GM18867 (cell line): ENCODE data around the gene POLR2J3.
"Not testable (repeated sequence)": the region's sequence is repeated elsewhere in the genome, so short reads cannot be mapped to it uniquely, and the experiment has no call there.

Experiments used
- ATAC-seq: cut with Tn5 transposase; IDR thresholded peaks from one replicate; pipeline ENCODE4 v1.9.1; 2021; ENCODE audit warnings: mild to moderate bottlenecking, moderate library complexity; ENCODE audit not compliant: unreplicated experiment

POLR2J3 gene

DNA sequence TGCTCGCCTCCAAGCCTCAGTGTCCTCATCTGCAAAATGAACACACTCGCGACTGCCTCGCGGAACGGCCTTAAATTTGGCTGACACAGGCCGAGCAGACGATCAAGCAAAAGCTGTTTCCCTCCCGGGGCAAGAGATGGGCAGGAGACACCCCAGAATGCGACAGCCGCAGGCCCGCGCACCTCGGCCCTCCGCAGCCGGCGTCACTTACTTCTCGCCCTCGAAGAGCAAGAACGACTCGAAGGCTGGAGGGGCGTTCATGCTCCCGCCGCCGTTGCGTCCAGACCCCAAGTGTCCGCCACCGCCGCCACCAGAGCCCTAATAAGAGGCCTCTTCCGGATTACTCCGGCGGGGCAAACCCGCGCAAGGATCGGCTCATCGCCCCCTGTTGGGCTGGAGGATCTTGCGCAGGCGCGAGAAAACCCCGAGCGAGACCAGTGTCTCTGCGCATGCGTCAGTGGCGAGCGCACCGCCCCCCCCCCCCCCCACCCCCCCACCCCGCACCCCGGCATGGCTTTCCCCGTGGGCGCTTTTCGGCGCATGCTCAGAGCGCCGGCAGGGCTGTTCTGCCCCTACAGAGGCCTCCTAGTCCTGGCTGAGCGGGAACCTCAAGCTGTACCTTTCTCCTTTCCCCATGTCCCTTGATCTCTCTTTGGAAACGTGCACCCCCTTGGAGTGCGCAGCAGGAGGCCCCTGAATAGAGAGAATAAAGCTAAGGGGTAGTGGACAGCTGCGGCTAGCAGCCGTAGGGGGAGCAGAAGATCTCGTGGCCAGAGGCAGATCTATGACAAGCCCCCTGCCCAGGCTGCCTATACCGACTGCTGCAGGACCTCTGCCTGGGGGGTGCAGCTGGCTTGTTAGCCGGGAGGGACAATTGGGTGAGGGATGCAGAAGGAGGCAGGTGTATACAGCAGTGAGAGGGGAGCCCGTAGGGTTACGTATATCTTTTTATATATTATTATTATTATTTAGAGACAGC, at the start of gene POLR2J3:
POLR2J3 (minus strand) TSS at position 323 of the 979 bp plus-strand sequence; CDS start at position 261, 62 bp downstream.
- peak; percentile 91 for ATAC-seq

DNA sequence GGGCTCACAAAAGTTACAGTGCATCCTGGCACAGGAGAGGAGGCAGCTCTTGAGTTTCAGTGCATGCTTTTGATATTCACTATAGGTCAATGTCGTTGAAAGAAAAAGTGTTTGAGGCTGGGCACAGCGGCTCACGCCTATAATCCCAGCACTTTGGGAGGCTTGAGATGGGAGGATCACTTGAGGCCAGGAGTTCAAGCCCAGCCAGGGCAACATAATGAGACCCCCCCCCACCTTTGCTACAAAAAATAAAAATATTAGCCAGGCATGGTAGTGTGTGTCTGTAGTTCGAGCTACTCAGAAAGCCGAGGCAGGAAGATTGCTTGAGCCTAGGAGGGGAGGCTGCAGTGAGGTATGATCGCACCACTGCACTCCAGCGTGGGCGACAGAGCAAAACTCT, 45.7 kb upstream of the POLR2J3 start:
- not testable (repeated sequence) for ATAC-seq

DNA sequence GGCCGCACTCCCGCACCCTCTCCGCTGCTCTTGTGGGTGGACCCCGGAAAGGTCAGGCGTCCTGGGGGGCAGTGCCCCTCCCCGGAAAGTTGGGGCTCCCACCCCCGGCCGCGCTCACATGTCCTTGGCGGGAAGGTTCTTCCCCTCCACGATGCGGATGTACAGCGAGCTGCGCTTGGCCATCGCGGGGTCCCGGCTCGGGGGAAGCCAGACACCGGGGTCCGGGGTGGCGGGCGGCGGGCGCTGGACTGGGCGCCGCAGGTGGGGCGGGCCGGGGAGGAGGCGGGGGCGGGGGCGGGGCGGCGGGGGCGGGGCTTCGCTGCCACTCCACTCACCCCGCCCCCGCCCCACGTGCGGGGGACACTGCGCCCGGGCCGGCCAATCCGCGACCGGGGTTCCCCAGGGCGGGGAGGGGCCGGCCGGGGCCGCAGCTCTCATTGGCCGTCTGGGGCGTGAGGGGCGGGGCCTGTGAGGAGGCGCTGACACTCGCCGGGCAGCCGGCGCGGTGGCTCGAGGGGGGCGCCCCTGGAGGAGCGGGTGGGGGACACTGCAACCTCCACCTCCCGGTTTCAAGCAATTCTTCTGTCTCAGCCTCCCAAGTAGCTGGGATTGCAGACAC, 44.2 kb upstream of the POLR2J3 start, which contains the start of gene RASA4:
RASA4 (minus strand) TSS at position 250 of the 619 bp plus-strand sequence; CDS start at position 183, 67 bp downstream.
- ATAC-seq: peak; percentile 77

DNA sequence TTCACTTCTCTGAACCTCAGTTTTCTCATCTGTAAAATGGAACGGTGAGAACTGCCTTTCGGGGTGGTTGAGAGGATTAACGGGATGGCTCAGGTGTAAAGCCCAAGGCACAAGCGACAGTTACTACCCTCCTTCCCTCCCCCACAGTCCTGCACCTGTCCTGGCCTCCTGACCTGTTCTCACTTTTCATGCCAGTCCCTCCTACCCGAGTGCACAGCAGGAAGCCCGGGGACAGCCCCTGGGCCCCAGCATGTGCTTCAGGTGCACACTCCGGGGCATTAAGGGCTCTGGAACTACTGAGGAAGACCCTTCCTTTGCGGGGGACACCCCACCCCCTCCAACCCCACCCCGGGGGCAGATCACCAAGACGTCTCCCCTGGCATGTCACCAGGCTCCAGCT, 43.5 kb upstream of the POLR2J3 start:
- not testable (repeated sequence) for ATAC-seq

DNA sequence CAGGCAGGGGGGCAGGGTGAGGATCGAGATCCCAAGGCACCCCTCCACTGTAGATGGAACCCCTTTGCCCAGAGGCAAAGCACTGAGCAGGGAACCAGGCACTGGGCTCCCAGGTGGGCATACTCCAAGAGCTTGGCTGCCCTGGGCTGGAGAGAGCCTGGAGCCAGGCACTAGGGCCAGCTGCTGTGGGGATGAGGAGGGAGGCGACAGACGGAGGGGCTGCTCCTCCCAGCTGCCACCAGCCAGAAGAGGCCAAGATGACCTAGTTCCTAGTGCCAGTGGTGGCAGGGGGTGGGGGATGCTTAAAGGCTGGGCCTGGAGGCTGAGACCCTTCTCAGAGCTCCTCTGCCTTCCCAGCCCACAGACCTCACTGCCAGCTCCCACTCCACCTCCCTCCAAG, 42.5 kb upstream of the POLR2J3 start:
- not testable (repeated sequence) for ATAC-seq

DNA sequence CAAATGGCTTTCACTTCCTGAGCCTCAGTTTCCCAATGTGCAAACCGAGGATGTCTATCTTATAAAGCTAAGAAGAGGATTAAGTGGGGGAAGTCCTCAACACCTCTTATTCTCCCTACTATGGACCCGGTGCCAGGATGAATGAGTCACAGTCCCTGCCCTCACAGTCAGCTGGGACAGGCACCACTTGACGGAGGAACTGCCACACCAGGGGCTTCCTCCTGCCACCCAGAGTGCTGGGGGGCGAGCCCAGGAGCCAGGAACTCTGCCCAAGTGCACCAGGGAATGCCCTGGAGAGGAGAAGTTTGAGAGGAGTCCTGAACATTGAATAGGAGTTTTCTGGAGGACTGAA, 41.9 kb upstream of the POLR2J3 start:
- ATAC-seq: peak; percentile 13

DNA sequence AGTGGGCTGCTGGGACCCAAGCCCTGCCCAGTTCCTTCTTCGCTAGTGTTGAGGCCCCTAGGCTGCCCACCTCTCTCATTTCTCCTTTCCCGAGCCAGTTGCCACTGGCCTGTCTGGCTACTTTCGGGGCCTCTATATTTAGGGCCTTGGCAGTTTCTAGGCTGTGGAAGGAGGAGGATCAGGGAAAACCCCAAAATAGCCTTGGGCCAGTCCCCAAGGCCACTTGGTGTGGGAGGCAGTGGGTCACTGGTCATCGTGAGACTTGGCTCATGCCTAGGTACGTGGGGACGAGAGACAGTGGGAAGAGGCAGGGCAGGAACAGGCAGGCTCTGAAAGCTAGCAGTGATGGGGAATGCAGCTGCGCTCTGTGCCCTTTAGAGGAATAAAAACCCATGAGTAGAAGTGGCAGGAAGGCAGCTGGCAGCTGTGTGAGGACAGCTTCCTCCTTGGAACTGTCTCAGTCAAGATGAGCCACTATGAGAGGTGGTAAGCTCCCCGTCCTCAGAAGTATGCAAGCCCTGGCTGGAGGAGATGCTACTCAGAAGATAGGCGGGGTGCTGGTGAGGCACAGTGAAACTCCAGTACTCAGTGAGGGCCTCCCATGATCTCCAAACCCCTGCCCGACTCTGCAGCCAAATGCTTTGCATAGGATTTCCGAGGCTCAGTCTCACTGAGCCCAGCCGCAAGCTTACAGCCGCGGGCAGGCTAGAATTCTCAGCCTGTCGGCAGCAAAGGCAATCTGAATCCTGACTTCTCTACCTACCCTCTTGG, 41.4 kb upstream of the POLR2J3 start:
- peak; percentile 72 for ATAC-seq

DNA sequence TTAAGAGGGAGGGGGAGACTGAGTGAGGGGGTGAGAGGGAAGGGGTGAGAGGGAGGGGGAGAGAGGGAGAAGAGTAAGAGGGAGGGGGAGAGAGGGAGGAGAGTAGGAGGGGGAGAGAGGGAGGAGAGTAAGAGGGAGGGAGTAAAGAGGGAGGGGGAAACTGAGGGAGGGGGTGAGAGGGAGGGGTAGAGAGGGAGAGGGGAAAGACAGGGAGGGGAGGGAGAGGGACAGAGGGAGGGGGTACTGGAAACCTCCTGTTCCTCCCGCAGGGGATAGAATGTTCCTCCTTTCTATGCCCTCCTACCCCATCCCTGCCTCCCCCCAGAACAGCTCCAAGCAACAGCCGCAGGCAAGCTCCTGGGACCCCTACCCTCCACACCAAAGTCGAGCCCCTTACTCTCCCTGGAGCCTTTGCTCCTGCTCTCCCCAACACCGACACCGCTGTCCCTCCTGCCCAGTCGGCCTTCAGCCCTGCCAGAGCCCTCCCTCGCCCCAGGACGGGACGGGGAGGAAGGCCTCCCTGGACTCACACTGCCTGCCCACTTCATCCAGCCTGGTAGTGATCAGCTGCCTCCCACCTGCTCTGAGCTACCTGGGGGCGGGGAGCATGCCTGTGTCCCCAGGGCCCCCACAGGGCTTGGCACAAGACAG, 39.4 kb upstream of the POLR2J3 start:
- not testable (repeated sequence) for ATAC-seq

DNA sequence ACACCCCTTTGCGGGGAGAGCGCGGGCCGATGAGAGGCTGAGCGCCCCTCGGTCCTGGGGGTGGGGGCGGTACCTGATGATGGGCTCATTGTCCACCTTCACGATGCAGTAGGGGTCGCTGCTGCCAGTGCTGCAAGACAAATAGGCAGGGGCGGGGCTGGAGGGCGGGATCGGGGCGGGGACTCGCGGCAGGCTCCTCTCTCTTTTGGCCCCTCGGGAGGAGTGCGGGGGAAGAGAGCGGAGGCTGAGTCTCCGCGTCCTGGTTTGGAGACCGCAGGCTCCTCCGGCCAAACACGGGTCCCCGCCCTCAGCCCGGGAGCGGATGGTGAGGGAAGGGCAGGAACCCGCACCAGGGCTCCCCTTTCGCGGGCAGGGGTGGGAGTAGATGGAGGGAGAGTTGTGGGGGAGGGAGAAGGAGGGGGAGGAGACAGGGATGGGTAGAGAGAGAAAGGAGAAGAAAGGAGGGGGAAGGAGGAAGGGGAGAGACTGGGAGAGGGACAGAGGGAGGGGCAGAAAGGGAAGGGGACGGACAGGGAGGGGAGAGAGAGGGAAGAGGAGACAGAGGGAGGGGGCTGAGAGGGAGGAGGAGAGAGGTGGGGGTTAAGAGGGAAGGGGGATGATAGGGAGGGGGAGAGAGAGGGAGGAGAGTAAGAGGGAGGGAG, 38.8 kb upstream of the POLR2J3 start:
- peak; percentile 34 for ATAC-seq

DNA sequence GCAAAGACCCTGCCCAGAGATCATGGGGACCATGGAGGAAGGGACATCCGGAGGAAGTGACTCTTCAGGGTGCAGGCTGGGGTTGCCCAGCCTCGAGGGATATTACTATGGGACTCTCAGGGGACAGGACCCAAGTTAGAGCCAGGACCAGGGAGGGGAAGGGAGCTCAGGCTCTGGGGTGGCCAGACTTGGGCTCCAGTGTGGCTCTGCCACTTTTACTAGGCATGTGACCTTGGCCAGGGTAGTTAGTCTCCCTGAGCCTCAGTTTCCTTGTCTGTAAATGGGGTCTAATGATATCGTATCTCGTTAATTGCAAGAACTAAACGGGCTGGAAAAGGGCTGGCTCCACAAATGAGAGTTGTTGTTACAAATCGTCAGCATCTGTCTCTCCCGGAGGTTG, 38.1 kb upstream of the POLR2J3 start:
- ATAC-seq: not testable (repeated sequence)

DNA sequence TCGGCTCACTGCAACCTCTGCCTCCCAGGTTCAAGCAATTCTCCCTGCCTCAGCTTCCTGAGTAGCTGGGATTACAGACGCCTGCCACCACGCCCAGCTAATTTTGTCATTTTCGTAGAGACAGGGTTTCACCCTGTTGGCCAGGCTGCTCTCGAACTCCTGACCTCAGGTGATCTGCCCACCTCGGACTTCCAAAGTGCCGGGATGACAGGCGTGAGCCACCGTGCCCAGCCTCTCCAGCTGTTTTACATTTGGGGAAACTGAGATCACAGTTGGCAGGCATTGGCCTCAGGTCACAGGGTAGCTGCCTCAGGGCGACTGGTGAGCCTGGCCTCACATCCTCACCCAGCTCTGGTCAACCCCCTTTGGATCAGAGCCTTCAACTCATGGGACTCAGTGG, 37.4 kb upstream of the POLR2J3 start:
- ATAC-seq: not testable (repeated sequence)

DNA sequence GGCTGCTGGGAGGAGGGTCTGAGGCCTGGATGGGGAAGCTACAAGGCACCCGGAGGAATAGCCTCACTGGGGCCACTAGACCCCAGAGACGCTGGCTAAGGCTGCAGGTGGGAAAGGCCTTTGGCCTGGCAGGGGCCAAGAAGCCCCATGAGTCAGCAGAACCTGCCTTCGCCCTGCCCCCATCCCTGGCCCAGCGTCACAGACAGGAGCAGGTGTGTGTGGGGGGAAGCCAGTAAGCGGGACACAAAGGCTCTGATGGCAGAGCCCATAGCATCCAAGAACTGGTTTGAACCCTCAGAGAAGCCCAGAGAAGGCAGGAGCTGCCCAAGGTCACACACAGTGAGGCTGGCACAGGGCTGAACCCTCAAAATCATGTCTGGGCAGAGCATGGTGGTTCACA, 34.5 kb upstream of the POLR2J3 start:
- not testable (repeated sequence) for ATAC-seq

DNA sequence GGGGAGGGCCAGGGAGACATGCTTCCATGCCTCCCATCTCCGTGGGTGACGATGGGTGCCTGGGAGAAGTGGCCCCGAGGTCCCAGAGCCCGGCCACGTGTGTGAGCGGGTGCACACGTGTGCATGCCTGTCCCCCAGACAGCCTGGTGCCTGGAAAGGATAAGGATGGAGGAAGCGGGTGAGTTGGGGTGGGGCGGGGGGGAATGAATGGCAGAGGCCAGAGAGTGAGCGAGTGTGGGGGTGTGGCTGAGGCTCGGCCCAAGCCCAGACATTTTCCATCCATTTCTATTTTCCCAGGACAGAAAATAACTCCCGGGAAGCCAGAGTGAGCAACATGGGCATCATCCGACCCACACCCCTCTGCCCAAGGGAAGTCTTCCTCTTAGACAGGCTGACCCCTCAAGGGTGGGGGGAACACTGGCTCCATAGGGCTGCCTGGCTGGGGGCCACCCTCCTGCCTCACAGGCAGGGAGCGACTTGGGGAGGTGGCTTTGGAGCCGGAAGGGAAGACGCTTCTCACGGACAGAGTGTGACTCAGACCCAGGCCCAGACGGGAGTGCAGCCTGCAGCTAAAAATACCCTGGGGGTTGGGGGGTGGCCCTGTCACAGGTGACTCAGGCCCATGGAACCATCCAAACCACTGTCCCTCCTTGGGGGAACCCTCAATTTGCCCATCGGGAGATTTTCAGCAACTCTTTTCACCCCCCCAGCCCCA, 32.2 kb upstream of the POLR2J3 start:
- not testable (repeated sequence) for ATAC-seq

DNA sequence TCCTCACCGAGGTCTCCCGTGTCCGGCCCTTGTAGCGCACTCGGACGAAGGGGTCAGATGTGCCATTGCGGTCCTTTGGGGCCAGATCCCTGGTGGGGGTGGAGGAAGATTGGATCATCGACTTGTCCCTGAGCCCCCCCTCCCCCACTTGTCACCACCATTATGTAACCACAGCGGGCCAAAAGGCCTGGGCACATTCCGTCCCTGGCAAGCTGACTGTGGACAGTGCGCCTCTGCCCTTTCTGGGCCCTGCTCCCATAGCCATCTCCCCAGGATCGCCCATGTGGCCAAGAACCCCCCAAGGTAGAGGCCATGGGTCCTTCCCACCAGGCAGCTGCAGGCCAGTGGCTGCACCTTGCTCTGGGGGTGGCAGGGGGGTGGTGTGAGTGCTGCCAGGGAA, 29.9 kb upstream of the POLR2J3 start:
- not testable (repeated sequence) for ATAC-seq

DNA sequence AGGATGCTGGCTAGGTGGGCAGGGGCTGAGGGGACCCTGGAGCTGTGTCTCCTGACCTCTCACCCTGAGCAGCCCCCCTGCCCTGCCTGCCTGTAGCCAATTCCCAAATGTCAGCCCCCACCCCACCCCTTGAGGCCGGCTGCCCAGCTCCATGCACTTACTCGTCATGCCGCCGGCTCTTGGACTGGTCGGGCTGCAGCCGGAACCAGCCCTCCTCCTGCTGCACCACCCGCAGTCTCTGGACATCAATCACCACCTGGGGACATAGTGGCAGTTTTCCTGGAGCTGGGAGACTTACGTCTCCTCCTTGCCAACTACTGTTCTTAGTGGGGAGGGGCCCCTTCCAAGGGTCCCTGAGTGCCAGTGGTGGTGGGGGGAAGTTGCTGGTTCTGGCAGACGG, 27.3 kb upstream of the POLR2J3 start:
- ATAC-seq: not testable (repeated sequence)

DNA sequence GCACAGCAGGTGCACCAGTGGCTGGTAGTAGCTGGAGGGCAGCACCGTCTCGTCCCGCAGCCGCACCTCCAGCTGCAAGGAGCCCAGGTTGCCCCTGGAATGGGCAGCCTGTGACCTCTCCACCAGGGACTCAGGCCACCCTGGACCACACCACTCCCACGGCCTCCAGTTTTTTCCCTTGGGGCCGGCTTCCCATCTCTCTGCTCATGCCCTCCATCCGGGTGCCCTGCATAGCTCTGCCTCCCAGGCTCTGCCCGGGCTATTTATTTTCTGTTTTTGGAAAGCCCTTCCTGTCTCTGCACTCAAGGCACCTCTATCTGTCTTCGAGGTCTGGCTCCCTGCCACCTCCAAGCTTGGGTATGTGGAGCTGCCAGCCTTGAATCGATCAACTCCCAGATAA, 23.7 kb upstream of the POLR2J3 start:
- ATAC-seq: not testable (repeated sequence)

DNA sequence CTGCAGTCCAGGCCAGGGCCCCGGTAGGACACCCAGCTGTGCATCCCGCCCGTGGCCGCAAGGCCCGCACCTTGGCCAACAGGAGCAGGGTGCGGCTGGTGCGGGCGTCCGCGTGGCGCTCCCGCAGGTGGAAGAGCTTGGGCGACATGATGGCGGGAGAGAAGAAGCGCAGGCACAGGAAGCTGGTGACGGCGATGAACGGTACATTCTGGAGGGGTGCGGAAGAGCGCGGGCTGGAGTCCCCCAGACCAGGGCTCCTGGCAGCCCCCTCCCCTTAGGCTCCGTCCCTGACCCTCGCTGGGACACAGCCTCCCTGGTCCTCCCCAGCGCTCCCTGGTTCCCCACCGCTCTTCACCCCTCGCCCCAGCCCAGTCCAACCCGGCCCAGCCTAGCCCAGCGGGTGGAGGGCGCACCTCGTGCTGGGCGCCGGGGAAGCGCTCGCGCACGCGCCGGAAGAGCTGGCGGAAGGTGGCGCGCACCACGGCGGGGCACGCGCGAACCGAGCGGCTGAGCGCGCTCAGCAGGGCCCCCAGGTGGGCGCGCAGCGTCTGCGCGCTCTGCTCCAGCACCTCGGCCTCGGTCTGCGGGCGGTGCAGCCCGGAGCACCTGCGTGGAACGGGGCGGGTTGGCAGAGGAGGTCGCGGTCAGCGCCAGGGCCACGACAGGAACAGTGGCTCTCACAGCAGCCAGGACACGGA, 21.4 kb upstream of the POLR2J3 start:
- ATAC-seq: peak; percentile 58

DNA sequence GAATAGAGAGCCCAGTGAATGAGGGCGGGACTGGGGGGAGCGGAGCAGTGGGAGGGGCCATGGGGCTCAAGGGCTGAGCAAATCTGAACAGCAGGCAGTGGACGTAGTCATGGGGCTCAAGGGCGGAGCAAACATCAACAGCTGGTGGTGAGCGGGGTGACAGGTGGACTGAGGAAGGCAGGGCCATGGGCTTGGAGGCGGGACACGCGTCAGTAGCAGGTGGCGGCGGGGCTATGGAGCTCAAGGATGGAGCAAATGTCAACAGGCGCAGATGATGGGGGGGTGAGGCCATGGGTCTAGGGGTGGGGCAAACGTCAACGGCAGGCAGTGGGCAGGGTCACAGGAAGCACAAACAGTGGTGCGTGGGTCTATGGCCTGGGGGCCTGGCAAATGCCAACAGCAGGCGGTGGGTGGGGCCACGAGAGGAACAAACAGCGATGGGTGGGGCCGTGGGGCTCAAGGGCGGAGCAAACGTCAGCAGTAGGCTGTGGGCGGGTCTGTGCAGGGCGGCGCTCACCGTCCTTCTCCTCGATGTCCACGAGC, 20.2 kb upstream of the POLR2J3 start:
- peak; percentile 51 for ATAC-seq

DNA sequence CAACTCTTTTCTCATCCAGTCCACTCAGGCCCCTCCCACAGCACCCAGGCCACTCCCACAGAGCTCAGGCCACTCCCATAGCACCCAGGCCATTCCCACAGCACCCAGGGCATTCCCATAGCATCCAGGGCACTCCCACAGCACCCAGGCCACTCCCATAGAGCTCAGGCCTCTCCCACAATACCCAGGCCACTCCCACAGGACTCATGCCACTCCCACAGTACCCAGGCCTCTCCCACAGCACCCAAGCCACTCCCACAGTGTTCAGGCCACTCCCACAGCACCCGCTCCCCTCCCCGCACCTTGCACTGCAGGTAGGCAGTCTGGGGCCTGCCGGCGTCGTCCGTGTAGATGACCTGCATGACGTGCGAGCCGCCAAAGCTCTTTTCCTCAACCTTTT, 17.5 kb upstream of the POLR2J3 start:
- ATAC-seq: peak; percentile 41
